Measurements from ENCODE around the gene SRSF8. TPM values are rescaled to one million over a fixed set of nuclear protein-coding genes. Genes with fewer than 3 reads are reported as not detected.

Gene SRSF8
- total and polyA plus RNA-seq, 2 of the 4 experiments (the other 2 are of a cell fraction) = 3.4 to 14.3 TPM

DNA sequence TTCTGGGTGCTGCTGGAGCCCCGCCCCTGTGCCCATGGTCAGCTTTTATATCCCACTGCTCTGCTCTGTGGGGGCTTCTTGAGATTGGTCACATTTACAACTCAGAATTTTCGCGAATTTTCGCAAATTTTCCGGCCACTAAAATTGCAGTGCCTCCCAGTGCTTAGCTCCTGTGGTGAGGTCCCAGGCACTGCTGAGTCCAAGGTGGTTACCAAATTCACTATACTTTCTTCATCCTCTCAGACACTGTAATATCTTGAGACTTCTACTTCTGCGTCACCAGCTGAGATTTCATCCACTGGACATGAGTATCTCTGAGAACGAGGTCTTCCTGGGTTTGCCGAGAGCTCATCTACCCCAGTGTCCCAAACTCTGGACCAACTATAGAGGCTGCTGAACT lies 8.8 kb upstream of the SRSF8 start:
- Histone ChIP-seq H3K9me3 (ENCODE audit: control insufficient read depth, insufficient read depth, low read length) (no peaks in the 10 kb centered on the region), H2BK5ac (ENCODE audit: low read depth, low read length, poor library complexity, severe bottlenecking) (no peak overlapping the region)
- CTCF ChIA-PET = interaction anchor here (0.5 to 3.7 kb wide), 2 partner anchors 9 to 330 kb away, joined by 3 to 16 read pairs; partner anchors contain the start of gene SRSF8

More for the DNA sequence above, 8.8 kb upstream of the SRSF8 start:
- intact Hi-C loops (cut with micrococcal nuclease) = no loop called here
- in situ Hi-C loops (cut with MboI; ENCODE audit: low sequenced_read_pairs) = loop anchor here (25.0 kb wide), 1 partner anchor 1379 kb away; no protein-coding TSS in a partner anchor
- Histone ChIP-seq H2BK120ac (ENCODE audit: low read depth, low read length) (no peak overlapping the region), H2BK20ac (ENCODE audit: low read depth, low read length) (no peak overlapping the region), H3K27me3 (ENCODE audit: control insufficient read depth, insufficient read depth, low read length) (peaks cover 21% of the 10 kb centered on the region), H3K79me1 (ENCODE audit: low read depth in 1 of 2, low read length in 2 of 2) (no peaks in the 10 kb centered on the region), H3K4me3 (ENCODE audit: insufficient read depth, low read depth, low read length) (no peak overlapping the region), H2AFZ (replicated peaks; ENCODE audit: low read length, poor library complexity) (no peak overlapping the region), H3K23ac (ENCODE audit: low read depth, low read length) (no peak overlapping the region), H3K27ac (ENCODE audit: insufficient read depth, low read length) (no peak overlapping the region), H2BK15ac (ENCODE audit: low read depth, low read length) (no peak overlapping the region), H4K91ac (ENCODE audit: insufficient read depth, low read depth, low read length) (no peak overlapping the region), H3K4me2 (ENCODE audit: low read depth, low read length) (no peak overlapping the region), H3K9ac (ENCODE audit: low read depth, low read length) (no peak overlapping the region), H3K14ac (replicated peaks; ENCODE audit: low read depth, low read length) (no peak overlapping the region), H2AK5ac (ENCODE audit: low read depth, low read length) (no peak overlapping the region), H4K5ac (ENCODE audit: low read depth, low read length) (no peak overlapping the region), H3K36me3 (ENCODE audit: control insufficient read depth, insufficient read depth, low read length) (no peaks in the 10 kb centered on the region), H3K18ac (ENCODE audit: low read depth, low read length) (no peak overlapping the region), H2AK9ac (replicated peaks; ENCODE audit: low read depth, low read length, poor library complexity) (no peak overlapping the region), H3K56ac (ENCODE audit: extremely low read depth, insufficient read depth, low read length) (no peak overlapping the region), H4K20me1 (ENCODE audit: insufficient read depth, low read length) (no peaks in the 10 kb centered on the region), H3K4me1 (ENCODE audit: control insufficient read depth, insufficient read depth, low read length) (no peaks in the 10 kb centered on the region), H3K9me1 (ENCODE audit: insufficient read depth, low read length) (0 out of 2 replicates have a peak, but pooled peaks cover 3% of the 10 kb centered on the region), H3K4ac (ENCODE audit: low read depth, low read length) (no peak overlapping the region), H4K8ac (ENCODE audit: low read depth in 2 of 2, low read length in 2 of 2) (no peak overlapping the region)
- POLR2A ChIA-PET (ENCODE audit: unreplicated experiment) = no interaction called here
- dilution Hi-C loops (cut with HindIII; ENCODE audit: low sequenced_read_pairs, unreplicated experiment) = no loop called here
- ATAC-seq (ENCODE audit: low read depth) (no peak), DNase-seq (no peak)
- no peak for TF ChIP-seq RAD21 (IDR thresholded peaks at IDR 0.05; ENCODE audit: low read length)
- TF ChIP-seq, protein P1, sequence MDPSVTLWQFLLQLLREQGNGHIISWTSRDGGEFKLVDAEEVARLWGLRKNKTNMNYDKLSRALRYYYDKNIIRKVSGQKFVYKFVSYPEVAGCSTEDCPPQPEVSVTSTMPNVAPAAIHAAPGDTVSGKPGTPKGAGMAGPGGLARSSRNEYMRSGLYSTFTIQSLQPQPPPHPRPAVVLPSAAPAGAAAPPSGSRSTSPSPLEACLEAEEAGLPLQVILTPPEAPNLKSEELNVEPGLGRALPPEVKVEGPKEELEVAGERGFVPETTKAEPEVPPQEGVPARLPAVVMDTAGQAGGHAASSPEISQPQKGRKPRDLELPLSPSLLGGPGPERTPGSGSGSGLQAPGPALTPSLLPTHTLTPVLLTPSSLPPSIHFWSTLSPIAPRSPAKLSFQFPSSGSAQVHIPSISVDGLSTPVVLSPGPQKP (IDR thresholded peaks at IDR 0.05; ENCODE audit: borderline replicate concordance, low read depth, low read length) = no peak
- BruUV-seq (replicated peaks) = no TSS peak
- WGBS, 2 experiments (ENCODE audit: extremely low coverage in 2 of 2, insufficient read length in 1 of 2) = no CpG with 5 or more reads among the region's 8 CpGs
